Stimulated activated CD4-positive, alpha-beta T cell treated with anti-CD3 and anti-CD28 coated beads, Interleukin-1b, Interleukin-23, amount 100 ng/mL, for 48 hours (primary cell): ENCODE data around the gene A2ML1.
"Not testable (repeated sequence)": the region's sequence is repeated elsewhere in the genome, so short reads cannot be mapped to it uniquely, and the experiment has no call there.

ENCODE experiments used
- DNase-seq: peaks from one replicate; pipeline ENCODE4 v3.0.0-alpha.2; 2020

The A2ML1 gene

DNA sequence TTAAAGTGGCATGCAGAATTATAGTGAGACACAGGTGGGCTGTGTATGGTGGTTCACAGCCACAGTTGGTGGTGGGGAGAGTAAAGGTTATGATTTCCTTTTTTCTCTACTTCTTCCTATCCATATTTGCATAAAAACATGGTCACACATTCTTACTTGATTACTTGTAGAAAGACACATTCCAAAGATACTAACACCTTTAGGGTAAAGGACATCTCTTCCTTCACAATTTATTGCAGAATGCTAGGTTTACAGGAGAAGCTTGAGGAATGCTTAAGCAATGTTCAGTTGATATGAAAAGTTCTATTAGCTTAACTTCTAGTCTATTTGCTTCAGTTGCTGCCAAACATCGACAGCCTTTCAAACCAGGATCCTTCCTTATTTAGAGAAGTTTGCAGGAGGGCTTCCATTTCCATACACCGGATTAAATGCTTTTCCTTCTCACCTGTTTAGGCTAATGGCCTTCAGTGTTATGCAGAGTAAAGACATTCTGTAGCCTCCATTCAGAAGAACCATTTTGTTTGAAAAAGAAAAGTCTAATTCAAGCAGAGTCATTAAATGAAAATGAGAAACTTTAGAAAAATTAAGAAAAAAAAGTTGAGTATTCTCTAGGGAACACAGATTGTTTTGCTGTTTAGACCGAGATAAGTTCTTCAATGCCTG lies 89.3 kb downstream of the A2ML1 start:
- no peak for DNase-seq

DNA sequence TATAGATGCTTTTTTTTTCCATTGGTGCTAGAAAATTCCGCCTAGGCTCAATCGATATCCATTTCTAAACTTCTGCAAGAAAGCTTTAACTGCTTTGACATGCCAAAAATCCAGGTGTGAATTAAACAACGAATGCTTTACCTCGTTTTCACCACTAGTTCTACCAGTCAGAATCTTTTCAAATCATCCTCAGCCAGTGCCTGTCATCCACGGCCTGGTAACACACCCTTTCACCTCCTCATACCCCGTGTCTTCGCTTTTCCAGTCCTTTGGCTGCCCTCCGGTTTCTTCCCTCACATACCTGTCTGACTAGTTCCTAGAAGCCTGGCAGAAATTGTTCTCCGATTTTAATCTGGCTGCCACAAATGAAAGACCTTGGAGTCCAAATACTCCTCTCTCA lies 90.5 kb downstream of the A2ML1 start:
- DNase-seq = peak; percentile 16

DNA sequence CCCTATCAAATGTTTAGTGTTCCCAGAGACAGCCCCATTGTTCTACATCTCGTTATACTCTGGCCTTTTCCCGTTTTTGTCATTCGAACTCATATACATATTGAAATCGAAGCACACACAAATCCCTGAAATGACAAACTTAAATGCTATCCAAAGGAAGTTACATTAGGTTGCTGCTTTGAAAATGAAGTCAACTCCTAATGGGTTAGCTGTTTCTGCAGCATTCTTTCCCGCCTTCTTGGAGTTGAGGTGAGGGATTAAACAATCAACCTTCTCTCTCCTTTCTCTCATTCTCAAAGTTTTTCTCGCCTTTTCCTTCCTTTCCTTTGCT lies 91.2 kb downstream of the A2ML1 start:
- no peak for DNase-seq

- DNase-seq = peak; percentile 61
Measured at GRCh38 chr12:8914033-8914715, 91.8 kb downstream of the A2ML1 start, which contains the start of gene PHC1. TSS of gene PHC1 (plus strand) at chr12:8914509. CDS start at chr12:8917678, 3,169 bp downstream.

DNA sequence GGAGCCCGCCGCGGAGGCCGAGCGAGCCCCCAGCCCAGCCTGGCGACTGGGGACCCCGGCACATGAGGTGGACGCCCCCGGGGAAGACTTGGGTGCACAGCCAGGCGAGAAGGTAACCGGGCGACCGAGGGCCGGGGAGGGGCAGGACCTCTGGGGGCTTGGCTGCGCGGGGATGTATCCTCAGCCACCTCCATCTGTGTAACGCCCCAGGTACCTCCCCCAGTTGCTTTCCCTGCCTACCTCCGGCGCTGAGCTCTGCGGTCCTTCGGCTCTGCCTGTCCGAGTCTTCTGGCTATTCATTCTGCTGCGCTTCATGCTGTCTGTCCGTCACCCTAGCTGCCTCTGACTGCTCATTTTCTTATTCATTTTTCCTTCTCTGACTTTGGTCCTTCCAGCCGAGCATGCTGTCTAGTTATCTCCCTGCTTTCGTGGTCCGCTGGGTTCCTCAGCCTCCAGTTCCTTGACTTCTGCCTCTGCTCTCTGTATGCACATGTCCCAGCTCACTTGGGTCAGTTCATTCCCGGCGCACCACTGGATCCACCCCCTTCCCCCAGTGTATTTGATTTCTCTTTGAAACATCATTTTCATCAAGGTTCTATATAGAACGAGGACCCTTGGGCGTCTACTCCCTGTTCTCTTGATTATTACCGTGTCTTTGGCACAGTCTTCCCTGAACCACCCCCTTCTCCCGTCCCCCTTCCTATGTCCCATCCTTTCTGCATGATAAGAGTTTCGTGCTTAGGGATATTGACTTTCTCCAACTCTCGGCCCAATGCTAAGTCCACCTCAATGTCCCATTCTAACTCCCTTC lies 92.5 kb downstream of the A2ML1 start:
- DNase-seq = peak; percentile 35

GRCh38 chr12:8916154-8916553 lies 93.7 kb downstream of the A2ML1 start:
- no peak for DNase-seq

DNA sequence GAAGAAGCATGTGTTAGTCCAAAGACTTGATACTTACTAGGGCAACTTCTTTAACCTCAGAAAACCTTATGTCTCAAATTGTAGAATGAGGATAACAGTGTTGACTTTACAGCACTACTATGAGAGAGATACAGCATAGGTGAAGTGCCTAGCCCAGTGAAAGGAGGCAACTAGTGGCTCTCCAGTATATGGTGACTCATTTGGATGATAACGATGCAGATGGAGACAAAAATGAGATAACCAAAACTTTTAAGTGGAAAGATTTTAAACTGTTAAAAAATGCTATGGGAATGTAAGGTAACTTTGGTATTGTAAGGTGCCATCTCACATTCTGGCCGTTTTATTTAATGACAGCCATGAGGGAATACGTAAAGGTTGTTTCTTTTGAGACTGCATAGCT lies 94.6 kb downstream of the A2ML1 start:
- no peak for DNase-seq

DNA sequence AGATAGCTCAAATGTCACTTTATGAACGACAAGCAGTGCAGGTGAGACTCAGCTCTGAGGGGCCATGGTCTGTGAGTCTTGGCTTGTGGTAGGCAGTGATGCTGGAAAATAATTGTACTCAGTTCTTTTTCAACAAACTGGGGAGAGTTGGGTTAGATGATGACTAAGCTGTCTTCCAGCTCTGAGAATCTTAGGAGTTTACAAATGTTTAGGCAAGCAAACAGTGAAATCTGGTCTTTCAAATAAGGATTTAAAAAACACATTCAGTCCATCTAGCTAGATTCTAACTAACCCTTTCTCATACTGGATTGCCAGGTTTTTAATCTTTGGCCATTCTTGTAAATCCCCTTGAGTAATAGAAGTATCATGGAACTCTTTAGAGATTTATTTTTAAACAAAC lies 95.3 kb downstream of the A2ML1 start:
- DNase-seq = no peak

- not testable (repeated sequence) for DNase-seq
Measured at GRCh38 chr12:8919643-8920042, 97.2 kb downstream of the A2ML1 start.

GRCh38 chr12:8922544-8922943 lies 100.1 kb downstream of the A2ML1 start:
- DNase-seq = no peak
